Measurements from ENCODE around the gene RGS4.
"Not testable (repeated sequence)": the region's sequence is repeated elsewhere in the genome, so short reads cannot be mapped to it uniquely, and the experiment has no call there.

RGS4 gene

GRCh38 chr1:163069655-163070277, 605 bp downstream of the RGS4 start:
- no peak for DNase-seq

GRCh38 chr1:163071405-163072255, 2.5 kb downstream of the RGS4 start:
- DNase-seq, result peak; percentile 52

- no peak for DNase-seq
Measured at GRCh38 chr1:163072658-163073057, 3.5 kb downstream of the RGS4 start.

- DNase-seq, result no peak
Measured at GRCh38 chr1:163074004-163074403, 4.8 kb downstream of the RGS4 start.

- no peak for DNase-seq
Measured at GRCh38 chr1:163074716-163075284, 5.6 kb downstream of the RGS4 start.

- DNase-seq, result no peak
Measured at GRCh38 chr1:163076044-163076443, 6.9 kb downstream of the RGS4 start.

- no peak for DNase-seq
Measured at GRCh38 chr1:163076446-163076845, 7.3 kb downstream of the RGS4 start.

GRCh38 chr1:163076981-163077761, 8.0 kb downstream of the RGS4 start:
- no peak for DNase-seq

- no peak for DNase-seq
Measured at GRCh38 chr1:163082971-163083370, 13.8 kb downstream of the RGS4 start.

GRCh38 chr1:163083690-163084089, 14.5 kb downstream of the RGS4 start:
- no peak for DNase-seq

- DNase-seq, result no peak
Measured at GRCh38 chr1:163084330-163084729, 15.2 kb downstream of the RGS4 start.

- no peak for DNase-seq
Measured at GRCh38 chr1:163085041-163085903, 16.1 kb downstream of the RGS4 start.

- no peak for DNase-seq
Measured at GRCh38 chr1:163085904-163086268, 16.7 kb downstream of the RGS4 start.

GRCh38 chr1:163089117-163089516, 20.0 kb downstream of the RGS4 start:
- not testable (repeated sequence) for DNase-seq

- DNase-seq, result no peak
Measured at GRCh38 chr1:163090321-163090945, 21.3 kb downstream of the RGS4 start.

GRCh38 chr1:163093169-163093568, 24.0 kb downstream of the RGS4 start:
- DNase-seq, result no peak

GRCh38 chr1:163093579-163093978, 24.4 kb downstream of the RGS4 start:
- DNase-seq, result no peak

GRCh38 chr1:163094182-163094581, 25.0 kb downstream of the RGS4 start:
- no peak for DNase-seq

- no peak for DNase-seq
Measured at GRCh38 chr1:163094589-163094988, 25.4 kb downstream of the RGS4 start.

GRCh38 chr1:163095213-163095612, 26.1 kb downstream of the RGS4 start:
- DNase-seq, result no peak

- DNase-seq, result no peak
Measured at GRCh38 chr1:163102590-163102989, 33.4 kb downstream of the RGS4 start.
